Dendritic cell treated with granulocyte-macrophage colony-stimulating factor and Interleukin-4, amounts not matched to agents 40 ng/mL and 50 ng/mL, for 4 days (primary cell): ENCODE data around the gene SYNPO.

Experiments
- H3K27ac Mint-ChIP-seq: one replicate; pipeline ENCODE4 v1.8.0; 2022; ENCODE audit warnings: mild to moderate bottlenecking, mixed read lengths
- H3K27me3 Mint-ChIP-seq: one replicate; pipeline ENCODE4 v1.8.0; 2022; ENCODE audit warnings: mild to moderate bottlenecking, mixed read lengths
- H3K36me3 Mint-ChIP-seq: one replicate; pipeline ENCODE4 v1.8.0; 2022; ENCODE audit warnings: low read depth, mixed read lengths
- H3K4me1 Mint-ChIP-seq: one replicate; pipeline ENCODE4 v1.8.0; 2022; ENCODE audit warnings: low read depth, mixed read lengths
- H3K4me3 Mint-ChIP-seq: one replicate; pipeline ENCODE4 v1.8.0; 2022; ENCODE audit warnings: mild to moderate bottlenecking, moderate library complexity, mixed read lengths
- H3K9me3 Mint-ChIP-seq: one replicate; pipeline ENCODE4 v1.8.0; 2022; ENCODE audit warnings: mixed read lengths
- intact Hi-C: fragments of 100-400 bp; cut with micrococcal nuclease; formaldehyde crosslinking; loops from one replicate; pipeline ENCODE4 v1.15.0; 2022

Gene SYNPO

DNA sequence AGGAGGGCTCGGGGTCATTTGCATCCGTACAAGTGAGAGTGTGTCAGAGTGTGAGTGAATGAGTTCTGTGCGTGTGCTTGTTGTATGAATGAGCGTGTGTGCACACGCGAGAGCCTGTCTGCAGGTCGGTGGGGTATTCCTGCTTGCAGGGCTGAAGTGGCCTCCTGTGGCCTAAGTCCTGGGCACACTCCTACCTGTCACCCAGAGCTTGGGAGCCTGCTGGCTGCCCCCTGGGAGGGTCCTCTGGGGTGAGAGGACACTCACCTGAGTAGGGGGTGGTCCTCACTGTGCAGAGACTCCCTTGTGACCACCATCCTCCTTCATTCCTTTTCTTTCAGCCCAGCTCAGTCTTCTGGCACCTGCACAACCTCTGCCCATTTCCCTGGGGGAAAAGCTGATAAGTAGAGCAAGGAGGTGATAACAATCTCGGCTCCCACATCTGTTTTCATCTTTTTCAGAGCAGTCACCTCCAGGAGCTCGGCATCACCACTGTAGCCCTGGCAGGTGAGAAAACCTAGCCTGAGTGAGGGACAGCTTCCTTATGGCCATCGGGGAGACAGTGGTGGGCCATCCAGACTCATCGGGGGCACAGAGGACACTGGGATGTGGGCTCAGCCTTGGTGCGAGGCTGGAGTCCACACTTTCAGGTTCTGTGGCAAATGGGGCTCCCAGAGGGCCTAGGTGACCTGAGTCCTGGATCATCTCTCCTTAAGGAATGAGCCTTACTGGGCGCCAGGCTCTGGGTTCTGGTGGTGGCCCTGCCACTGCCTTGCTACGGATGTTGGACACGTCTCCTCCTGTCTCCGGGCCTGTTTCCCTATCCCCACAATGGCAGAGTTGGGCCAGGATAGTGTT is 38.7 kb upstream of the SYNPO start:
- no peak overlapping the region for H3K27ac Mint-ChIP-seq
- intact Hi-C loops, result no loop called here
- H3K4me3 Mint-ChIP-seq, result no peak overlapping the region
- H3K4me1 Mint-ChIP-seq, result peaks cover 5% of the 10 kb centered on the region
- H3K36me3 Mint-ChIP-seq, result no peaks in the 10 kb centered on the region
- H3K27me3 Mint-ChIP-seq, result no peaks in the 10 kb centered on the region
- no peaks in the 10 kb centered on the region for H3K9me3 Mint-ChIP-seq

DNA sequence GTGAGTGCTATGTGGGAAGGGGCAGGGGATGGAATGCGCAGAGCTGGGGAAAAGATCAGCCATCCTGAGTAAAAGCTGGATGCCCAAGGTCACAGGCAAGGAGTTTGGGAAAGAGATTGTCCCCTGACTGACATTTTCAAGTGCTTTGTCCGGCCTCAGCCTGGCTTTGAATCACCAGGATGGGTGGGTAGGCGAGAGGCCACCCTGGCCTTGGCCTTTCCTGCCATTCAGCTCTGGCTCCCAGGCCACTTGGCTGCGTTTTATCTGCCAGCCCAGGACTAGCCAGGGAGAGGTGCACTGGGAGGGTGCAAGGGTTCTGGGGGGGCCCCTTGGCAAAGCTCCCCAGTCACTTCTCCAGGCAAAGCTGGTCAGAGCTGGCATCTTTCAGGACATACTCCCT is 37.4 kb upstream of the SYNPO start:
- Mint-ChIP-seq H3K36me3 (no peaks in the 10 kb centered on the region), H3K27ac (no peak overlapping the region), H3K4me3 (no peak overlapping the region), H3K9me3 (no peaks in the 10 kb centered on the region), H3K4me1 (peaks cover 1% of the 10 kb centered on the region), H3K27me3 (no peaks in the 10 kb centered on the region)
- intact Hi-C loops, result no loop called here

DNA sequence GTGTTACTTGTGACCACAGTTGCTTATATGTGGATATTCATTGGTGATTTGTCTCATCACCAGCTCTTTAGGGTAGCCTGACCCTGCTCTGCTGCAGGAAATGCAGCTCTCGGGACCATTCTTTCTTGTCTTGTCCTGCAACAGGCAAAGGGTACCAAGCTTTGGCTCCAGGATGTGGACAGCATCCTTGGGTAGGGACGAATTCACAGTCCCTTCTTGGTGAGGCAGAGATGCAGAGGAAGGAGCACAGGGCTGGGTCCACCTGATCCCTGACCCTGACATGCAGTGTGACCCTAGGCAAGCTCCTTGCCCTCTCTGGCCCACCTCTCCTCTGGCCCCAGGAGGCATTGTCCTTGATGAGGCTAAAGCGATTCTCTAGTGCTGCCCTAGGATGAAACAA is 37.0 kb upstream of the SYNPO start:
- Mint-ChIP-seq H3K4me1 (no peaks in the 10 kb centered on the region), H3K4me3 (no peak overlapping the region), H3K36me3 (no peaks in the 10 kb centered on the region), H3K9me3 (no peaks in the 10 kb centered on the region), H3K27me3 (no peaks in the 10 kb centered on the region), H3K27ac (no peak overlapping the region)
- intact Hi-C loops, result no loop called here

DNA sequence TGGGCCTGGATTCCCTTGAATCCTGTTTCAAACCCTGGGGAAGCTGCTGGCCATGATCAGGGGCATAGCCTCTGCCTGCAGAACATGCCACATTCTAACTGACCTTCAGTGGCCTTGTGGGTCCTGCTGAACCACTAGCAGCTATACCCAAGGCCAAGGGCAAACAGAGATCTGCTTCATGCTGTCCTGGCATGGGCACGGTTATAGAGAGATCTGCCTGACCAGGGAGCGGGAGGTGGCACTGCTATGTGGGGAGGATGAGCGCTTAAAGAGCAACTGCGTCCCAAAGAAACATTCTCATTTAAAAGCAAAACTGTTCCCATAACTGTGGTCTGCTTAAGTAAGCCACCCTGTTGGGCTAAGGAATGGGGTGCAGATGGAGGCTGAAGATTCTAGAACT is 36.5 kb upstream of the SYNPO start:
- Mint-ChIP-seq H3K4me3 (no peak overlapping the region), H3K27me3 (no peaks in the 10 kb centered on the region), H3K27ac (no peak overlapping the region), H3K9me3 (no peaks in the 10 kb centered on the region), H3K36me3 (no peaks in the 10 kb centered on the region), H3K4me1 (no peaks in the 10 kb centered on the region)
- intact Hi-C loops, result no loop called here

DNA sequence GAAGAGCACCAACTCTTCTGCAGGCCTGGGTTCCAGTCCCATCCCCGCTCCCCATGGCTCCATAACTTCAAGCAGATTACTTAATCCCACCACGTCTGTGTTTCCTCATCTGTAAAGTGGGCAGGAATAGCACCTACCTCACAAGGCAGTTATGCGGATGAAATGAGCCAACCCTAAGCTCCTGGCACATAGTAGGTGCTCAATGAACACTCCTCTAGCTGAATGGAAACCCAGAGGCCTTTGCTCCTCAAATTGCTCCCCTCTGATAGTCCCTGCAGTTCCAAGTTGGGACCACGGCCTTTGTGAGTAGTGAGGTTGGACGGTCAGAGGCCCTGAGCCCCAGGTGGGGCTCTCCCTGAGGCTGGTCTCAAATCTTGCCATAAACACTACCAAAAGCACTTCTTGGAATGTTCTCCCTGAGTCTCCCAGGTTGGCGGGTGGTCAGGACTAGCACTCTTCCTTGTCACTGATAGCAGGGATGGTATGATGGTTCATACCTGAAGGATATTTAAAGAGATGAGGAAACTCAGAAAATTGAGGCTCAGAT is 35.5 kb upstream of the SYNPO start:
- H3K9me3 Mint-ChIP-seq, result no peaks in the 10 kb centered on the region
- H3K4me1 Mint-ChIP-seq, result no peaks in the 10 kb centered on the region
- H3K27ac Mint-ChIP-seq, result no peak overlapping the region
- no peaks in the 10 kb centered on the region for H3K36me3 Mint-ChIP-seq
- intact Hi-C loops, result no loop called here
- H3K4me3 Mint-ChIP-seq, result no peak overlapping the region
- H3K27me3 Mint-ChIP-seq, result no peaks in the 10 kb centered on the region

DNA sequence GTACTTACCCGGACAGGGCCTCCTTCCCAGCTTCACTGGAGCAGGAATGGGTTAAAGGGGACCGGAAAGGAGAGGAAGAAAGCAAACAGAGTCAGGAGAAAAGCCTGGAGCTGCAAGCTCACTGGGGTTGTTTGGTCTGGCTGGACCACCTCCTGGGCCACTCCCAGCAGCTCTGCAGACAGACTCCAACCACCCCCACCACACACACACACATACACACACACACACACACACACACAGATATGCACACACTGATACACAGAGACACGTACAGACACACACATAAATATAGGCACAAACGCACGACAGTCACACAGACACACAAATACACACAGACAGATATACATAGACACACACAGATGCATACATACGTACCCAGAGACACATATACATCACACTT is 34.9 kb upstream of the SYNPO start:
- no peak overlapping the region for H3K27ac Mint-ChIP-seq
- no peaks in the 10 kb centered on the region for H3K9me3 Mint-ChIP-seq
- no peaks in the 10 kb centered on the region for H3K27me3 Mint-ChIP-seq
- no peaks in the 10 kb centered on the region for H3K4me1 Mint-ChIP-seq
- no peak overlapping the region for H3K4me3 Mint-ChIP-seq
- no peaks in the 10 kb centered on the region for H3K36me3 Mint-ChIP-seq
- intact Hi-C loops, result no loop called here

- Mint-ChIP-seq H3K4me1 (no peaks in the 10 kb centered on the region), H3K9me3 (no peaks in the 10 kb centered on the region), H3K27me3 (no peaks in the 10 kb centered on the region), H3K27ac (no peak overlapping the region), H3K36me3 (no peaks in the 10 kb centered on the region), H3K4me3 (no peak overlapping the region)
- intact Hi-C loops, result no loop called here
These were observed 34.0 kb upstream of the SYNPO start for GRCh38 chr5:150606476-150606875.

DNA sequence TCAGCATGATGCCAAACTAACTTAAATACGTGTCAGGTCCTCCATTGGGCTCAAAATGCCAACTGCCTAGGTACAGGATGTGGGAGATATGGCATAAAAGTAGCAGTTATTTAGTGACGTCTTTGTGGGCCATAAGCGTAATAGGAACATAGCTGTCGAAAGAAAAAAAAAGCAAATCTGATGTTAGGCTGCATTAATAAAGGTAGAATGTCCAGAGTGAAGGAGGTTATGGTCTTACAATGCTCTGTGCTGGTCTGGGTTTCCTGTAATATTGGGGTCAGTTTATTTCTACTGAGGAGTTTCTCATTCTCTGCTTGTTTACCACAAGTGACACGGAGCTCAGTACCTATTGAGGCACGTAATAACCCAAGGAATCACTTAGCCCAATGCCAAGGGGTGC is 33.4 kb upstream of the SYNPO start:
- no peaks in the 10 kb centered on the region for H3K4me1 Mint-ChIP-seq
- H3K36me3 Mint-ChIP-seq, result no peaks in the 10 kb centered on the region
- no peaks in the 10 kb centered on the region for H3K27me3 Mint-ChIP-seq
- no peak overlapping the region for H3K4me3 Mint-ChIP-seq
- H3K27ac Mint-ChIP-seq, result no peak overlapping the region
- intact Hi-C loops, result no loop called here
- H3K9me3 Mint-ChIP-seq, result no peaks in the 10 kb centered on the region

GRCh38 chr5:150607991-150608390 is 32.5 kb upstream of the SYNPO start:
- no peak overlapping the region for H3K27ac Mint-ChIP-seq
- no peaks in the 10 kb centered on the region for H3K9me3 Mint-ChIP-seq
- intact Hi-C loops, result no loop called here
- no peak overlapping the region for H3K4me3 Mint-ChIP-seq
- H3K4me1 Mint-ChIP-seq, result no peaks in the 10 kb centered on the region
- no peaks in the 10 kb centered on the region for H3K27me3 Mint-ChIP-seq
- no peaks in the 10 kb centered on the region for H3K36me3 Mint-ChIP-seq

DNA sequence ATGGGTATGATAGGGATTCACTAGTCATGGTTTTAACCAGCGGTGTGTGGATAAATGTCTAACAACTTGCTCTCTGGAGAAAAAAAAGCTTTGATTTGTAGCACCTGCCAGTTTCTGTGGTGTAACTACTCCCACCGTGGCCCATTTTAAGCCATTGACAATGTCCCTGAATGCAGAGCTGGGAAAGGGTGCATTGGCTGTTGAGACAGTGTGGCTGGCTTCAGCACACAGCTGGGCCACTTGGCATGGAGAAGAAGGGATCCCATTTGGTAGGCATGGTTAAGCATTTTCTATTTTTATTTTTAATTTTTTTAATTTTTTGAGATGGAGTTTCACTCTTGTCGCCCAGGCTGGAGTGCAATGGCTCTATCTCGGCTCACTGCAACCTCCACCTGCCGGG is 31.5 kb upstream of the SYNPO start:
- H3K9me3 Mint-ChIP-seq, result no peaks in the 10 kb centered on the region
- H3K4me3 Mint-ChIP-seq, result no peak overlapping the region
- no peaks in the 10 kb centered on the region for H3K4me1 Mint-ChIP-seq
- H3K36me3 Mint-ChIP-seq, result no peaks in the 10 kb centered on the region
- H3K27me3 Mint-ChIP-seq, result peaks cover 1% of the 10 kb centered on the region
- intact Hi-C loops, result no loop called here
- no peak overlapping the region for H3K27ac Mint-ChIP-seq

DNA sequence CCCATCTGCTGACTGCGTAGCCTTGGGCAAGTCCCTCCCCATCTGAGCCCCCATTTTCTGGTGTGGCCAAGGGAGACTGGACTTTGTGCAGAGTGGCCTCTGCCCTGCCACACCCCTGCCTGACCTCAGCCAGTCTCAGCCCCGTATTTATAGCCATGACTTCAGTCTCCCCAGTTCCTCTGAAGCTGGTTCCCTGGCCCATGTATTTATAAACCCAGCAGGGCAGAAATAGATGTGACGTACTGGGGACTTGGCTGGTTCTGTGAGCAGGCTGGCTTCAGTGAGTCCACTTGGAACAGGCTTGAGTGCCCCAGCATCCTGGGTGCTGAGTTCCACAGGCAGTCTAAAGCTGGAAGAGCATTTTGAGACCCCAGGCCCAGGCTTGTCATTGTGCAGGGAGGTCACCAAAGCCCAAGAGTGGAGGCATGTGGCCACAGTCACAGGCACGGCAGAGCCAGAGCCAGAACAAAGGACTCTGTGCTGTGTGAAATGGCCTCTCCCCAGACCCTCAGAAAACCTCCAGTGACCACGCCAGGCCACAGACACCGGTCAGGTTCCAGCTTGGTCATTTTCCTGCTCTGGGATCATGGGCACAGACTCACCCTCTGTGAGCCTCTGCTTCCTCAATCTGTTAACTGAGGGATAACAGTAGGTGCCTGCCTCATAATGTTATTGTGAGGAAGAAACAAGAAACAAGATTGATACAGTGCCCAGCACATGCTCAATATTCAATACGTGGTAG is 30.4 kb upstream of the SYNPO start:
- H3K9me3 Mint-ChIP-seq, result no peaks in the 10 kb centered on the region
- H3K27ac Mint-ChIP-seq, result no peak overlapping the region
- intact Hi-C loops, result no loop called here
- peaks cover 2% of the 10 kb centered on the region for H3K27me3 Mint-ChIP-seq
- no peak overlapping the region for H3K4me3 Mint-ChIP-seq
- no peaks in the 10 kb centered on the region for H3K36me3 Mint-ChIP-seq
- no peaks in the 10 kb centered on the region for H3K4me1 Mint-ChIP-seq

GRCh38 chr5:150611026-150611425 is 29.4 kb upstream of the SYNPO start:
- no peak overlapping the region for H3K4me3 Mint-ChIP-seq
- H3K9me3 Mint-ChIP-seq, result no peaks in the 10 kb centered on the region
- intact Hi-C loops, result no loop called here
- peaks cover 9% of the 10 kb centered on the region for H3K27me3 Mint-ChIP-seq
- H3K27ac Mint-ChIP-seq, result no peak overlapping the region
- no peaks in the 10 kb centered on the region for H3K36me3 Mint-ChIP-seq
- H3K4me1 Mint-ChIP-seq, result no peaks in the 10 kb centered on the region

- H3K27ac Mint-ChIP-seq, result no peak overlapping the region
- H3K9me3 Mint-ChIP-seq, result no peaks in the 10 kb centered on the region
- peaks cover 14% of the 10 kb centered on the region for H3K27me3 Mint-ChIP-seq
- no peaks in the 10 kb centered on the region for H3K36me3 Mint-ChIP-seq
- H3K4me3 Mint-ChIP-seq, result no peak overlapping the region
- no peaks in the 10 kb centered on the region for H3K4me1 Mint-ChIP-seq
- intact Hi-C loops, result no loop called here
These were observed 28.1 kb upstream of the SYNPO start for GRCh38 chr5:150612405-150612804.

- H3K9me3 Mint-ChIP-seq, result no peaks in the 10 kb centered on the region
- no peak overlapping the region for H3K27ac Mint-ChIP-seq
- H3K27me3 Mint-ChIP-seq, result peaks cover 14% of the 10 kb centered on the region
- intact Hi-C loops, result no loop called here
- H3K4me1 Mint-ChIP-seq, result no peaks in the 10 kb centered on the region
- no peak overlapping the region for H3K4me3 Mint-ChIP-seq
- no peaks in the 10 kb centered on the region for H3K36me3 Mint-ChIP-seq
These were observed 27.4 kb upstream of the SYNPO start for GRCh38 chr5:150612905-150613670.
